DOHH2 (cell line): Measurements from ENCODE around the gene P3R3URF.

Source experiments
- CTCF ChIP-seq: fragments of 200-600 bp; sonication (generic); IDR thresholded peaks from one replicate; pipeline ENCODE4 v1.5.1; 2014; ENCODE audit warnings: antibody characterized with exemption, mild to moderate bottlenecking, low read depth, low read length; ENCODE audit not compliant: poor library complexity, severe bottlenecking
- EZH2phosphoT487 ChIP-seq: fragments of 200-600 bp; sonication (generic); IDR thresholded peaks from 2 replicates; pipeline ENCODE4 v1.6.1; 2017; ENCODE audit warnings: borderline replicate concordance, mild to moderate bottlenecking, antibody characterized with exemption, low read length, moderate library complexity, mixed read lengths

GRCh38 chr1:46173361-46173856 lies 2.9 kb downstream of the P3R3URF start:
- TF ChIP-seq CTCF (no peak), EZH2phosphoT487 (no peak)
